ENCODE data around the gene TRIM65.

DNA sequence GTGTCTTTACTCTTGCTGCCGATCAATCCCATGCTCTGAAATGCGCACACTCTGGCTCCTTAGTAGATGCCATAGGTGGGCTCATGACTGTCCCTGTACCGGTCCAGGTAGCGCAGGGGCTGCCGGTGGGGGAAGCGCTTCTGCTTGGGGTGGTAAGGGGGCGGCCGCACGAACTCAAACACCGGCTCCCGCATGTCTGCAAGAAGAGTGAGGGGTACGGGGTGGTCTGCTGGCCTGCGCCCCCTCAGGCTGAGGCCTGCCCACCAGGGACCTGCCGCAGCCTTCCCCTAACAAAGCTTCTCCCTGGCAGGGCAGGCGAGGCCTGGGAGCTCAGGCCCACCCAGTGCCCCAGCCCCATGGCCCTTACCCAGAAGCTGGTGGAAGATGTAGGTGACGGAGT, 2.0 kb upstream of the TRIM65 start:
- TF ChIP-seq, protein P1, sequence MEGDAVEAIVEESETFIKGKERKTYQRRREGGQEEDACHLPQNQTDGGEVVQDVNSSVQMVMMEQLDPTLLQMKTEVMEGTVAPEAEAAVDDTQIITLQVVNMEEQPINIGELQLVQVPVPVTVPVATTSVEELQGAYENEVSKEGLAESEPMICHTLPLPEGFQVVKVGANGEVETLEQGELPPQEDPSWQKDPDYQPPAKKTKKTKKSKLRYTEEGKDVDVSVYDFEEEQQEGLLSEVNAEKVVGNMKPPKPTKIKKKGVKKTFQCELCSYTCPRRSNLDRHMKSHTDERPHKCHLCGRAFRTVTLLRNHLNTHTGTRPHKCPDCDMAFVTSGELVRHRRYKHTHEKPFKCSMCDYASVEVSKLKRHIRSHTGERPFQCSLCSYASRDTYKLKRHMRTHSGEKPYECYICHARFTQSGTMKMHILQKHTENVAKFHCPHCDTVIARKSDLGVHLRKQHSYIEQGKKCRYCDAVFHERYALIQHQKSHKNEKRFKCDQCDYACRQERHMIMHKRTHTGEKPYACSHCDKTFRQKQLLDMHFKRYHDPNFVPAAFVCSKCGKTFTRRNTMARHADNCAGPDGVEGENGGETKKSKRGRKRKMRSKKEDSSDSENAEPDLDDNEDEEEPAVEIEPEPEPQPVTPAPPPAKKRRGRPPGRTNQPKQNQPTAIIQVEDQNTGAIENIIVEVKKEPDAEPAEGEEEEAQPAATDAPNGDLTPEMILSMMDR (IDR thresholded peaks at IDR 0.05; ENCODE audit: low read length), result no peak
- no peak for TF ChIP-seq EZH2 (optimal IDR thresholded peaks at IDR 0.05; ENCODE audit: low read depth, low read length)
- no peak for TF ChIP-seq EZH2phosphoT487 (IDR thresholded peaks at IDR 0.05; ENCODE audit: low read length)
